HG03045 (cell line): Measurements from ENCODE around the gene METTL21A.

Experiments used
- ATAC-seq: cut with Tn5 transposase; IDR thresholded peaks from one replicate; pipeline ENCODE4 v1.9.1; 2021; ENCODE audit warnings: mild to moderate bottlenecking, moderate library complexity; ENCODE audit not compliant: unreplicated experiment

The METTL21A gene

DNA sequence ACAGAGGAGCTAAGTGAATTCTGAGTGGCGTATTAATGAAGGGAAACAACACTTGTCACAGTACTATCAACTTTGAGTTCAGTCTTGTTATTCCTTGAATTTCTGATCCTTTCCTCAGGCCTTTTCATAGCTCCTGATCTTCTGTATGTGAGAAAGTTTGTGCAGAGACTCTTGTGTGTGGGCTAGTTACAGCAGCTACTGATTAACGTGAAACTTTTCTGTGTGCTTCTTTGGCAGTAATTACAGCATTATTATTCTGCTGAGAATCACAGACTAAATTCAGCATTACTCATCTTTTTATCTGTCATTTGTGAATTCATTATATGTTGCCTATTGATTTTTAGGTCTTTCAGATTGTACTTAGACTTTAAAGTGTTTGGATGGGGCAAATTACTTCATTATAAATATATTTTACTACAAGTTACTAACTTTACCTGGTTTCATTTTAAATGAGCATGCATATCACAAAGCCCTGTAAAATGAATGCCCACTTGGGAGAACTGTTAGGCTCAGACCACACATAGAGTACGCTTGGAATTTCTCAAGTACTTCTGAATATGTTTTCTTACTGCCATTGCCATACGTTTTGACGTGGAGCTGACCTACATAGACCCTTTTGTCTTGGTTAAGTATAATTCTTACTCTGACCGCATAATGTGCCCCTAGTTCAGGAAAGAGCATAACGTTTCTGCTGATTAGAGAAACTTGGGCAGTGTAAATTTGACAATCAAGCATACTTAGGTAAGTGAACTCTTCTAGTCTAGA is 59.3 kb downstream of the METTL21A start:
- no peak for ATAC-seq
